HG03439 (cell line): ENCODE results near the gene TMEM134.
"Not testable (repeated sequence)": the region's sequence is repeated elsewhere in the genome, so short reads cannot be mapped to it uniquely, and the experiment has no call there.

ENCODE experiments used
- ATAC-seq: cut with Tn5 transposase; IDR thresholded peaks from one replicate; pipeline ENCODE4 v1.9.1; 2021; ENCODE audit warnings: mild to moderate bottlenecking, moderate library complexity; ENCODE audit not compliant: unreplicated experiment

The TMEM134 gene

DNA sequence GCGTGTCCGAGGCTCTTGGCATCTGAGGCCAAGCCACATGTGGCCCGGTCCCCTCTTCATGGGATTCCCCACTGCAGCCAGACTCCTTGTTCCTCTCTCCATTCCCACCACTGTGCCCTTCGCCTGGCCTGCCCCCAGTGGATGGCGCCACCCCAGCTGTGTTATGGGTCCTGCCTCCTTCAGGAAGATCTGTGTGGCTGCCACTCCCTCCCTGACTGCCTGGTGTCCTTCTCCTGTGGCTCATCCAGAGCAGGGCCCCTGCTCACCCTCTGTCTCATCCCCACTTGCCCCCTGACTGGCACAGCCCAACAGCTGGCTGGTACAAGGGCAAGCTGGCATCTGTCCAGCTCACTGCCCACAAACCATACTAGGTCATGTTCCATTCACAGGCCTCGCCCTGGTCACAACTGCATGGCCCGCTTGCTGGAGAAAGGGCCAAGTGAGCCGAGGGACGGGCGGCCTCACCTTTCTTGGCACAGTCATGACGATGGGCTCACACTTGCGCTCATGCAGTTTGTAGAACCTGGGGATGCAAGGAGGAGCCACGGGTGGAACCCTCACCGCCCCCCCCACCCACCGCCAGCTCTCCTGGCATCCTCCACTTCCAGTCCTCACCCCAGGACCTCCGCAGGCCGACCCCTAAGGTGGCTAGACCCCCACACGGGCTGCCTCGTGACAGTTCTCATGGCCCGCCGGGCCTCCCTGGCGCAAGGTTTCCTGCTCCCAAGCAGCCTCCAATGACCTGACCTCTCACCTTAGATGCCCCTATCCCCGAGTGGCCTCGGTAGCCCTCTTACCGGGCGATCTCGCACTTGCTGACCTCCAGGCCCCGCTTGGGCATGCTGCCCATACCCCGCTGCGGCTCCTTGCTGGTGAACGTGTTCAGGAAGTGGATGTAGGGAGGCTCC lies 29.5 kb downstream of the TMEM134 start:
- ATAC-seq, result no peak

DNA sequence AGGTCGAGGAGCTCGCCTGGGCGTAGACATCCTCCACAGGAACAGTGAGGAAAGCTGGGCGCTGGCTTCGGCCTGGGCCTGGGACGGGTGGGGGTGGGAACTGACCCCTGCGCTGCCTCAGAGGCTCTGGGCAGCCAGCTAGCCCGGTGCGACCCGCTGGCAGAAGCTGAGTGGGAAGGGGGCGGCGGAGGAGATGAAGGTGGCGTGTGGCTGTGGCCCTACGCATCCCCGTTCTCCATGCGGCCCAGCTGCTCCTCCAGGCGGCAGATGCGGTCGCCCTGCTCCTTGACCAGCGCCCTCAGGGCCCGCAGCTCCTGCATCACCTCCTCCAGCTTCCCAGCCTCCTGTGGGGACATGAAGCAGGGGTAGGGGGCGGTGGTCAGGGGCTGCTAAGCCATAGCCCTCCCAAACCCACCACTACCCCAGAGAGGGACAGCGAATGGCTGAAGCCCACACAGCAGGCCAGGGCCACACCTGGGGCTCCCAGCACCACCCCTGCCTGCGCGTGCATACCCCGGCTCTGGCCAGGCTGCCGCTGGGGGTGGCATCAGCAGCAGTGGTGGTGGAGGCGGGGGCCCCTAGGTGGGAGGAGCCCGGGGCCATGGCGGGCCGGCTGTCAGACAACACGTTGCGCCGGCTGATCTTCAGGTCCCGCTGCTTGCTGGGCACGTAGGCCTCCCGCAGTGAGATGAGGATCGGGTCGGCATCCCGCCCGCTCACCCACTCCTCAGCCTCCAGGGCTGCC lies 30.7 kb downstream of the TMEM134 start:
- no peak for ATAC-seq

- ATAC-seq, result no peak
Measured at GRCh38 chr11:67437809-67438157, 31.3 kb downstream of the TMEM134 start.

DNA sequence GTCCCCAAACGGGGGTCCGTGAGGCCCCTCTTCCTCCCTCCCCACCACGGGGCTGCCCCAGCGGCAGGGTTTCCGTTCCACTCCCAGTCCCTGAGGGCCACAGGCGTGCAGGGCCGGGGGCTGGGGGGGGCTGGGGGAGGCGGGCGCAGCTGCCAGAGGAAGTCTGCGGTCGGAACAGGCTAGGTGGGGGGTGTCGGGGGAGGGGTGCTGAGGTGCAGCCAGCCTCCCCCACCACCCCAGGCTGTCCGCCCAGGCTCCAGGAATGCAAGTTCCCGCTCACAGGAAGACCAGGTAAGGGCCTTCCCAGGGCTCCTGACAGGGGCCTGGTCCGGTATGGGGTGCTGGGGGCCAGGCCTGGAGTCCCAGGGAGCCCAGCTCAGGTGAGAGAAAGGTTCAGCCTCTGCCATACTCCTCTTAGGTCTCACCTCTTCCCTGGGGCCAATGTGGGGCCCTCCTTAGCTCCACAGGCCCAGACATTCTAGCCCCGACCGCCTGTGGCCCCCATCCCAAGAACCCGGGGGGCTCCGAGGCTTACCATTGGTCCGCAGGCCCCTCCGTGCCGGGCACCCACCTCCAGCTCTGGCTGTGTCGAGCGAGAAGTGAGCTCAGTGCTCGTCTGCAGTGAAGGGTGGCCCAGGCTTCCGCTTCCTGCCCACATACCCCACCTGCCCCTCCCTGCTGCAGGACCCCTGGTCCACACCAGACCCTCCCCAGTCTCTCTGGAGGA lies 31.8 kb downstream of the TMEM134 start, which contains the start of gene PTPRCAP:
PTPRCAP (minus strand) TSS at position 601 of the 727 bp plus-strand sequence; CDS start at position 538, 63 bp downstream.
- no peak for ATAC-seq

DNA sequence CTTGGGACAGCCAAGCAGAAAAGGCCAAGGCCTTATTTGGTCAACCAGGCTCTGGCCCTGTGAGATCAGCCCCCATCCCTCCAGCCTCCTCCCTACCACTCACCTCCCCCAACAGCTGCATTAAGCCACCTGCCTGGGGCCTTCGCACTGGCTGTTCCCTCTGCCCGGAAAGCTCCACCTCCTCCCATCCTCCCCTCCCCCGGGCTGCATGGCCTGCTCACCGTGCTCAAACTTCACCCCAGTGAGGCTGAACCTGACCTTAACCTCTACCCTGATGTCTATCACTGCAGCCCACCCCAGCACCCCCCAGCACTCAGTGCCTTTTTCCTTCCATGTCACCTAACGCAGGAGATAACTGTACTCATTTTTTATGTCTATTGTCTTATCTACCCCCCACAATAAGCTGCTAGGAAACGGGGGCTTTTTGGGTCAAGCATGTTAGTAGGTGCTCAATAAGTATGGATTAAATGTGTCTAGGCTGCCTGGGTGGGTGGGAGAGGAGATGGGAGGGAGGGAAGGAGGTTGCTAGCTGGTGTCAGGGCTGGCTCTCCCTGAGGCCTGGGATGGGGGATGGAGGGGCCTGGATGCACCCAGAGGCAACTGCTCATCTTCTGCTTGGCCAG lies 32.5 kb downstream of the TMEM134 start:
- ATAC-seq, result peak; percentile 36

DNA sequence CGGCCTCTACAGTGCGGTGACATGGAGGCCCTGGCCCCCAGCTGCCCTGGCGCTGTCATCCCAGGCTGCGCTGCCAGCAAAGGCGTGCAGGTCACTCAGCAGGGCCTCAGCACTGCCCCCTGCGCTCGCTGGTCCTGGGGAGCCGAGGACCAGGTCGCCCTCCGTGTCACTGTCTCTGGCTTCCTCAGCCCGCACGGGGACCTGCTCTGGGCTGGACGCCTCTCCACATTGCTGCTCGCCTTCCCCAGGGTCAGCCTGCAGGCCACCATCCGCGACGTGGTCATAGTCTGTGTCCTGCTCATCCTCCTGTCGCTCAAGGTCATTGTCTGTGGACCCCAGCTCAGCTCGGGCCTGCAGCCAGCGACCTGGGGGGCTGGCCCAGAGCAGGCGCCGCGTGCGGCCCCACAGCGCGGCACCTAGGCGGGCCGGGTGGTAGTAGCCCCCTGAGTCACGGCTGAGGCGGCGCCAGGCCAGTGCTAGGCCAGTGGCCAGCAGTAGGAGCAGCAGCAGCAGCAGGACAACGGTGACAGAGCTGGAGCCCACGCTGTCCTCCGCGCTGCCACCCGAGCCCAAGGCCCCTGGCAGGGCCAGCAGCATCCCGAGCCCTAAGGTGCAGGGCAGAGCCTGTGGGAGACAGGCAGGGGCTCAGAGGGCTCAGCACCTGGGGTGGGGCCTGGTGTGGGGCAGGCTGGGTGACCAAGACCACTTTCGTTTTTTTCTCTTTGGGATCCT lies 33.2 kb downstream of the TMEM134 start:
- ATAC-seq, result peak; percentile 5

- no peak for ATAC-seq
Measured at GRCh38 chr11:67435031-67435726, 33.9 kb downstream of the TMEM134 start.

DNA sequence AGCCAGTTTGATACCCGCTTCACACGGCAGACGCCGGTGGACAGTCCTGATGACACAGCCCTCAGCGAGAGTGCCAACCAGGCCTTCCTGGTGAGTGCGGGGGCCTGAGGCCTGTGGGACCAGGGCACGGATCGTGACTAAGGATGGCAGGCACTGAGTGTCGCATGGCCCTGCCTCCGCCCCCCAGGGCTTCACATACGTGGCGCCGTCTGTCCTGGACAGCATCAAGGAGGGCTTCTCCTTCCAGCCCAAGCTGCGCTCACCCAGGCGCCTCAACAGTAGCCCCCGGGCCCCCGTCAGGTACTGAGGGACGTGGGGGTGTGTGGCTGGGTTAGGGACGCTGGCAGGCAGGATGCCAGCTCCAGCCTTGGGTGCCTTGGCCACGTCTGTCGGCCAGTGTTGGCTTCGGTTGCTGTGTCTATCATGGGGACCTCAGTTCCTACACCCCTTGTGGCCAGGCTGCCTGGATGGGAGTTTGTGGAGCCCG lies 34.6 kb downstream of the TMEM134 start:
- no peak for ATAC-seq

GRCh38 chr11:67433536-67434394 lies 35.3 kb downstream of the TMEM134 start:
- ATAC-seq, result no peak

- no peak for ATAC-seq
Measured at GRCh38 chr11:67432655-67433349, 36.2 kb downstream of the TMEM134 start.

DNA sequence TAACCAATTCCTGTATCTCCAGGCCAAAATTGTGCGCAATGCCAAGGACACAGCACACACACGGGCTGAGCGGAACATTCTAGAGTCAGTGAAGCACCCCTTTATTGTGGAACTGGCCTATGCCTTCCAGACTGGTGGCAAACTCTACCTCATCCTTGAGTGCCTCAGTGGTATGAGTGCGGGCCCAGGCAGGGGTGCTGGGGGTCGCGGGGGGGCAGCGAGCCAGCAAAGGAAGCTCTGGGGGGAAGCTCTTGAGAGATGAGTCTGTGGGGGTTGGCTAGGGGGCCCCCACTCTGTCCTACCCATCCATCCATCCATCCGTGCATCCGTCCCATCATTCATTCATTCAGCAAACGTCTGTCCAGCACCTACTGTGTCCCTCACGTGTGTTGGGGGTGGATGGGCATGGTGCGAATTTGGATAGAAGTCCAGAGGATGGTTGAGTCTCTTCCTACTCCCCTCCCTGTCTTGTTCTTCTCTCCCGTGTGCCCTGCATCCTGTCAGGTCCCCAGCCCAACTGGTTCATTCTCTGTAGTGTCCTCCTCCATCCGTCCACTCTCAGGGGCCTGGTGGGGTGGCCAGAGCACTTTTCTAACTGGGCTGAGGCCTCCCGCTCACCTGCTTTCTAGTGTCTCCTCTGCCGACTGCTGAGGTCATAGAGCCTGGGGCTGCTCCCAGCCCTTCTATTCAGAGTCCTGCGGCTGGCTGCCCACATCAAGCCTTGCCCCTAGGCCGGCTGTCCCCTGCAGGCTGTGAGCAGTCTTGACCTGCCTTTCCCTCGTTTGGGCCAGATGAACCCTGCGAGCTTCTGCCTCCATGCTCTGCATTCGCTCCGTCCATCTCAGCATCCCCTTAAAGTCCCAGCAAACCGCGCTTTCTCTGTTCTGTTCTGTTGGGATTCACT lies 37.5 kb downstream of the TMEM134 start:
- ATAC-seq, result no peak

GRCh38 chr11:67429722-67430121 lies 39.3 kb downstream of the TMEM134 start:
- ATAC-seq, result no peak

DNA sequence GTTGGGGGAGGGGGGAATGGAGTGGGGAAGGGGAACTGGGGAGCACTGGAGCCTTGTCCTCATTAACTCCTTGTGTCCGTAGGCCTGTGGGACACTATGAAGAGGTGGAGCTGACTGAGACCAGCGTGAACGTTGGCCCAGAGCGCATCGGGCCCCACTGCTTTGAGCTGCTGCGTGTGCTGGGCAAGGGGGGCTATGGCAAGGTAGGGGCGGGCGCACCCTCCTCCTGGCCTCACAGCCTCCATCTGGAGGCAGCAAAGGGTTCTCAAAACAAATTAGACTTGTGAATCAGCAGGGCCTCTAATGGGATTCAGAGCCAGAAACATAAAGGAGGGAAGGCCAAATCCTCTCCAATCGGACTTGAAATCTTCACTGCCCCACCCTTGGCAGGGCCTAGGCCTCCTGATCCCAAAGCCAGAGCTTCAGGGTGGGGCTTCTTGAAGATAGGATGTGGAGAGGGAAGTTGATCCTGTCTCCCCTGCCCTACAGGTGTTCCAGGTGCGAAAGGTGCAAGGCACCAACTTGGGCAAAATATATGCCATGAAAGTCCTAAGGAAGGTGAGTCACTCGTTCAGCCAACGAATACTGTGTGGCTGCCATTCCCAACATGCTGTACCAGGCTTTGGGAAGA lies 39.9 kb downstream of the TMEM134 start:
- ATAC-seq, result no peak

DNA sequence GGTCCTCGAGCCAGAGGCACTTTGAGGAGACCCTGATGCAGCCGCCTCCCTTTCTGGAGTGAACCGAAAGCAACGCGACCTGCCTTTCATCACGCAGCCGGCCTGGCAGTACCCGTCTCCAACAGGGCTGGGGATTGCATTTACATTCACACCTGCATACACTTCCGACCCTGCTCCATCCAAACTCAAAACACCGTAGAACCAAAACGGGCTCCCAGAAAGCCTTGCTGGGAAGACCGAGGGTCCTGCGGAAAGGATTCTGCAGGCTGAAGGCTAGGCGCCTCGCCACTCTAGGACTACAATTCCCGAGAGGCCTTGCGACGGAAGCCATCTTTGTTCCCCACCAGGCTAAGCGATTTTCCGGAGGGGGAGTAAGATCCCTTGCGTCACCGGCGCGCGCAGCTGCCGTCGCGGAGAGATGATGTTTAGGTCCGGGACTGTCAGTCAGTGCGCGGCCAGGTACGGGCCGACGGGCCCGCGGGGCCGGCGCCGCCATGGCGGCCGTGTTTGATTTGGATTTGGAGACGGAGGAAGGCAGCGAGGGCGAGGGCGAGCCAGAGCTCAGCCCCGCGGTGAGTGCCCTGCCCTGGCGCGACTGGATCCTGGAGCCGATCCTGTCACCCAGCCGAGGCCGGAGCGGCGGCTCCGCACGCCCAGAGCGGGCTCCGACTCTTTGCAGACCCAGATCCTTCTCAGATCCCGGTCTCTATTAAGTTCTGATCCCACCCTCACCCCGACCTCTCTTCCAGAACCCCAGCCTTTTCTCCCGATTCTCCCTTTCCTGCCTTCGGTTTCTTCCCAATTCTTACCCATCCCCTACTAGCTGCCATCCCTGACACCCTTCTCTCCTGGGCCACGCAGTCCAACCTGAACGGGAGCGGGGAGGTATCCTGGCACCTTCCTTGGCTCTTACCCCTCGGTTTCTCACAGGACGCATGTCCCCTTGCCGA lies 40.7 kb downstream of the TMEM134 start, which contains the start of gene RPS6KB2:
RPS6KB2 (plus strand) TSS at position 443 of the 950 bp plus-strand sequence; CDS start at position 495, 52 bp downstream.
- ATAC-seq, result peak; percentile 86

- ATAC-seq, result not testable (repeated sequence)
Measured at GRCh38 chr11:67427364-67427859, 41.6 kb downstream of the TMEM134 start.
